ENCODE data around the gene ASTN2.
A peak's percentile ranks its signal among the peaks of the same experiment; 100 is the strongest.

Gene ASTN2

GRCh38 chr9:116687074-116687753 lies 727.6 kb downstream of the ASTN2 start, which contains the start of gene TRIM32:
TSS of gene TRIM32 (plus strand) at chr9:116687305. CDS start at chr9:116697743, 10,438 bp downstream.
- DNase-seq, result peak; percentile 83

- DNase-seq, result no peak
Observed at GRCh38 chr9:116686693-116687073, 728.2 kb downstream of the ASTN2 start.

- DNase-seq, result no peak
Observed at GRCh38 chr9:116686135-116686534, 728.7 kb downstream of the ASTN2 start.

GRCh38 chr9:116685166-116685565 lies 729.7 kb downstream of the ASTN2 start:
- DNase-seq, result no peak

GRCh38 chr9:116683535-116683934 lies 731.3 kb downstream of the ASTN2 start:
- DNase-seq, result no peak

GRCh38 chr9:116674210-116674980 lies 740.5 kb downstream of the ASTN2 start:
- no peak for DNase-seq

- DNase-seq, result no peak
Observed at GRCh38 chr9:116673375-116673774, 741.5 kb downstream of the ASTN2 start.

- DNase-seq, result no peak
Observed at GRCh38 chr9:116671605-116672004, 743.3 kb downstream of the ASTN2 start.

GRCh38 chr9:116668970-116669695 lies 745.7 kb downstream of the ASTN2 start:
- DNase-seq, result no peak

GRCh38 chr9:116663581-116663980 lies 751.3 kb downstream of the ASTN2 start:
- no peak for DNase-seq

GRCh38 chr9:116662646-116663310 lies 752.1 kb downstream of the ASTN2 start:
- no peak for DNase-seq

GRCh38 chr9:116661037-116661954 lies 753.6 kb downstream of the ASTN2 start:
- DNase-seq, result no peak

GRCh38 chr9:116658265-116658664 lies 756.6 kb downstream of the ASTN2 start:
- DNase-seq, result no peak

GRCh38 chr9:116656977-116657376 lies 757.9 kb downstream of the ASTN2 start:
- DNase-seq, result no peak

GRCh38 chr9:116656501-116656971 lies 758.3 kb downstream of the ASTN2 start:
- DNase-seq, result no peak

GRCh38 chr9:116654059-116654355 lies 760.9 kb downstream of the ASTN2 start:
- DNase-seq, result no peak

- no peak for DNase-seq
Observed at GRCh38 chr9:116653348-116654058, 761.4 kb downstream of the ASTN2 start.

GRCh38 chr9:116647515-116647809 lies 767.4 kb downstream of the ASTN2 start:
- DNase-seq, result no peak

- no peak for DNase-seq
Observed at GRCh38 chr9:116646661-116647514, 768.0 kb downstream of the ASTN2 start.

GRCh38 chr9:116644091-116644688 lies 770.7 kb downstream of the ASTN2 start:
- DNase-seq, result no peak

Measured in T1000 (cell line).